Measurements from ENCODE around the gene MNX1. TPM values are rescaled to one million over a fixed set of nuclear protein-coding genes. Genes with fewer than 3 reads are reported as not detected.

MNX1 gene
- polyA plus RNA-seq, 1 donor from 2014 or later = not detected

- no peak for TF ChIP-seq REST (IDR thresholded peaks at IDR 0.05; ENCODE audit: borderline replicate concordance)
- no peak for TF ChIP-seq POLR2AphosphoS5 (IDR thresholded peaks at IDR 0.05)
- TF ChIP-seq SMC3 (conservative IDR thresholded peaks at IDR 0.05; ENCODE audit: poor library complexity) = no peak
- no peak for TF ChIP-seq MXI1 (conservative IDR thresholded peaks at IDR 0.05; ENCODE audit: poor library complexity, severe bottlenecking)
- TF ChIP-seq EP300 (conservative IDR thresholded peaks at IDR 0.05; ENCODE audit: poor library complexity, severe bottlenecking) = no peak
- no peak for TF ChIP-seq RAD21 (conservative IDR thresholded peaks at IDR 0.05)
- TF ChIP-seq TAF1 (IDR thresholded peaks at IDR 0.05; ENCODE audit: low read depth) = no peak
- TF ChIP-seq EZH2 (IDR thresholded peaks at IDR 0.05; ENCODE audit: borderline replicate concordance, insufficient read depth, low read length, poor library complexity, severe bottlenecking) = no peak
- no peak for TF ChIP-seq CTCF (IDR thresholded peaks at IDR 0.05; ENCODE audit: poor library complexity, severe bottlenecking)
- no peaks in the 10 kb centered on the region for H3K9me3 ChIP-seq (ENCODE audit: low read length)
- H2AFZ ChIP-seq (ENCODE audit: low read depth, low read length) = no peak overlapping the region
- no peaks in the 10 kb centered on the region for H3K36me3 ChIP-seq (ENCODE audit: insufficient read depth, low read length)
- no peak overlapping the region for H3K4me2 ChIP-seq (ENCODE audit: low read length)
- H3F3A ChIP-seq (ENCODE audit: insufficient read depth, low read length, poor library complexity, severe bottlenecking) = no peaks in the 10 kb centered on the region
- H4K20me1 ChIP-seq (ENCODE audit: insufficient read depth) = no peaks in the 10 kb centered on the region
- H3K9ac ChIP-seq (ENCODE audit: low read length) = no peak overlapping the region
- H3K79me2 ChIP-seq (replicated peaks; ENCODE audit: insufficient read depth, low read length) = no peaks in the 10 kb centered on the region
- no peak overlapping the region for H3K4me3 ChIP-seq (ENCODE audit: low read length)
- no peaks in the 10 kb centered on the region for H3K27me3 ChIP-seq (ENCODE audit: insufficient read depth, low read depth, low read length)
- no peak overlapping the region for H3K27ac ChIP-seq (ENCODE audit: low read length)
- H3K9me2 ChIP-seq (ENCODE audit: insufficient read depth, low read length) = no peaks in the 10 kb centered on the region
Observed at GRCh38 chr7:157046681-157047080, 36.2 kb upstream of the MNX1 start.

GRCh38 chr7:157044943-157045660 lies 34.6 kb upstream of the MNX1 start:
- no peaks in the 10 kb centered on the region for H3F3A ChIP-seq (ENCODE audit: insufficient read depth, low read length, poor library complexity, severe bottlenecking)
- TF ChIP-seq RAD21 (conservative IDR thresholded peaks at IDR 0.05) (no peak), POLR2AphosphoS5 (IDR thresholded peaks at IDR 0.05) (no peak), CTCF (IDR thresholded peaks at IDR 0.05; ENCODE audit: poor library complexity, severe bottlenecking) (no peak), MXI1 (conservative IDR thresholded peaks at IDR 0.05; ENCODE audit: poor library complexity, severe bottlenecking) (no peak), EZH2 (IDR thresholded peaks at IDR 0.05; ENCODE audit: borderline replicate concordance, insufficient read depth, low read length, poor library complexity, severe bottlenecking) (no peak), EP300 (conservative IDR thresholded peaks at IDR 0.05; ENCODE audit: poor library complexity, severe bottlenecking) (no peak)
- H3K79me2 ChIP-seq (replicated peaks; ENCODE audit: insufficient read depth, low read length) = no peaks in the 10 kb centered on the region
- no peaks in the 10 kb centered on the region for H3K9me3 ChIP-seq (ENCODE audit: low read length)
- H3K4me3 ChIP-seq (ENCODE audit: low read length) = no peak overlapping the region
- no peak overlapping the region for H3K4me2 ChIP-seq (ENCODE audit: low read length)
- no peaks in the 10 kb centered on the region for H3K27me3 ChIP-seq (ENCODE audit: insufficient read depth, low read depth, low read length)
- no peaks in the 10 kb centered on the region for H4K20me1 ChIP-seq (ENCODE audit: insufficient read depth)
- H2AFZ ChIP-seq (ENCODE audit: low read depth, low read length) = no peak overlapping the region
- no peak overlapping the region for H3K27ac ChIP-seq (ENCODE audit: low read length)
- no peaks in the 10 kb centered on the region for H3K9me2 ChIP-seq (ENCODE audit: insufficient read depth, low read length)
- H3K9ac ChIP-seq (ENCODE audit: low read length) = no peak overlapping the region
- no peaks in the 10 kb centered on the region for H3K36me3 ChIP-seq (ENCODE audit: insufficient read depth, low read length)

Data from neural cell (in vitro differentiated cells).